ENCODE data around the gene TRRAP. TPM values are rescaled to one million over a fixed set of nuclear protein-coding genes. Genes with fewer than 3 reads are reported as not detected.
"Not testable (repeated sequence)": the region's sequence is repeated elsewhere in the genome, so short reads cannot be mapped to it uniquely, and the experiment has no call there.

Gene TRRAP
- total and polyA plus RNA-seq, 5 donors: 11.3 to 26.1 (median 19.7) TPM

GRCh38 chr7:99040104-99040958 is 162.0 kb downstream of the TRRAP start:
- WGBS: 68% methylated on average over 31 of the region's 31 CpGs
- Histone ChIP-seq H3K27ac (ENCODE audit: low read length) (peak overlapping the region; percentile 54), H3K4me3 (ENCODE audit: low read length) (no peak overlapping the region), H3K4me1 (ENCODE audit: control insufficient read depth, insufficient read depth, low read length) (no peaks in the 10 kb centered on the region), H3K27me3 (ENCODE audit: control insufficient read depth, insufficient read depth) (no peaks in the 10 kb centered on the region), H3K9me3 (ENCODE audit: control insufficient read depth, low read length) (no peaks in the 10 kb centered on the region)
- peak; percentile 74 to 76 for ATAC-seq
- intact Hi-C loops (cut with DNase I): loop anchor here (2.0 to 10.0 kb wide), 3 partner anchors 104 to 272 kb away; partner anchors contain the start of gene SMURF1 (in 2 of the 4)
- DNase-seq: peak; percentile 83 to 87 (median 85)

- 70% methylated on average over 11 of the region's 11 CpGs for WGBS
- H3K4me3 ChIP-seq (ENCODE audit: low read length): no peak overlapping the region
- intact Hi-C loops (cut with DNase I): loop anchor here (2.0 to 10.0 kb wide), 3 partner anchors 103 to 271 kb away; partner anchors contain the start of gene SMURF1 (in 2 of the 4)
- DNase-seq (peak in 1 of 3 donors; percentile 72), ATAC-seq (no peak)
- H3K4me1 ChIP-seq (ENCODE audit: control insufficient read depth, insufficient read depth, low read length): no peaks in the 10 kb centered on the region
- no peaks in the 10 kb centered on the region for H3K9me3 ChIP-seq (ENCODE audit: control insufficient read depth, low read length)
- H3K27ac ChIP-seq (ENCODE audit: low read length): no peak overlapping the region
- no peaks in the 10 kb centered on the region for H3K27me3 ChIP-seq (ENCODE audit: control insufficient read depth, insufficient read depth)
These were observed 163.2 kb downstream of the TRRAP start for GRCh38 chr7:99041526-99041925.

- Histone ChIP-seq H3K27ac (ENCODE audit: low read length) (no peak overlapping the region), H3K4me3 (ENCODE audit: low read length) (no peak overlapping the region), H3K9me3 (ENCODE audit: control insufficient read depth, low read length) (no peaks in the 10 kb centered on the region), H3K4me1 (ENCODE audit: control insufficient read depth, insufficient read depth, low read length) (no peaks in the 10 kb centered on the region), H3K27me3 (ENCODE audit: control insufficient read depth, insufficient read depth) (no peaks in the 10 kb centered on the region)
- DNase-seq (no peak), ATAC-seq (no peak)
- 54% methylated on average over 5 of the region's 5 CpGs for WGBS
- intact Hi-C loops (cut with DNase I): loop anchor here in 3 of 4 donors (5.0 to 10.0 kb wide), 2 partner anchors 102 to 269 kb away; partner anchors contain the start of gene SMURF1 (in 2 of the 3)
These were observed 164.6 kb downstream of the TRRAP start for GRCh38 chr7:99042957-99043356.

- H3K27ac ChIP-seq (ENCODE audit: low read length); H3K4me1 ChIP-seq (ENCODE audit: control insufficient read depth, insufficient read depth, low read length); H3K9me3 ChIP-seq (ENCODE audit: control insufficient read depth, low read length); ATAC-seq; H3K27me3 ChIP-seq (ENCODE audit: control insufficient read depth, insufficient read depth); DNase-seq; H3K4me3 ChIP-seq (ENCODE audit: low read length): not testable (repeated sequence)
- WGBS: 95% methylated on average over 3 of the region's 3 CpGs
- intact Hi-C loops (cut with DNase I): loop anchor here in 3 of 4 donors (5.0 to 10.0 kb wide), 2 partner anchors 100 to 267 kb away; partner anchors contain the start of gene SMURF1 (in 2 of the 3)
These were observed 166.5 kb downstream of the TRRAP start for GRCh38 chr7:99044858-99045257.

- not testable (repeated sequence) for DNase-seq; H3K27ac ChIP-seq (ENCODE audit: low read length); H3K27me3 ChIP-seq (ENCODE audit: control insufficient read depth, insufficient read depth); H3K4me3 ChIP-seq (ENCODE audit: low read length); H3K9me3 ChIP-seq (ENCODE audit: control insufficient read depth, low read length); ATAC-seq; H3K4me1 ChIP-seq (ENCODE audit: control insufficient read depth, insufficient read depth, low read length)
- WGBS: 87% methylated on average over 14 of the region's 14 CpGs
- intact Hi-C loops (cut with DNase I): loop anchor here in 2 of 4 donors (10.0 kb wide), 1 partner anchor 99 kb away; the partner anchor contains the start of gene SMURF1 (in 2 of the 2)
These were observed 167.9 kb downstream of the TRRAP start for GRCh38 chr7:99046262-99046661.

- intact Hi-C loops (cut with DNase I): loop anchor here in 2 of 4 donors (10.0 kb wide), 1 partner anchor 98 kb away; the partner anchor contains the start of gene SMURF1 (in 2 of the 2)
- 84% methylated on average over 8 of the region's 8 CpGs for WGBS
- Histone ChIP-seq H3K4me3 (ENCODE audit: low read length) (no peak overlapping the region), H3K9me3 (ENCODE audit: control insufficient read depth, low read length) (no peaks in the 10 kb centered on the region), H3K4me1 (ENCODE audit: control insufficient read depth, insufficient read depth, low read length) (no peaks in the 10 kb centered on the region), H3K27me3 (ENCODE audit: control insufficient read depth, insufficient read depth) (no peaks in the 10 kb centered on the region), H3K27ac (ENCODE audit: low read length) (no peak overlapping the region)
- no peak for DNase-seq
- ATAC-seq: no peak
These were observed 168.4 kb downstream of the TRRAP start for GRCh38 chr7:99046722-99047121.

- H3K27ac ChIP-seq (ENCODE audit: low read length): no peak overlapping the region
- ATAC-seq (no peak), DNase-seq (no peak)
- 91% methylated on average over 15 of the region's 15 CpGs for WGBS
- no peaks in the 10 kb centered on the region for H3K4me1 ChIP-seq (ENCODE audit: control insufficient read depth, insufficient read depth, low read length)
- no peaks in the 10 kb centered on the region for H3K27me3 ChIP-seq (ENCODE audit: control insufficient read depth, insufficient read depth)
- intact Hi-C loops (cut with DNase I): loop anchor here in 2 of 4 donors (10.0 kb wide), 1 partner anchor 97 kb away; the partner anchor contains the start of gene SMURF1 (in 2 of the 2)
- no peaks in the 10 kb centered on the region for H3K9me3 ChIP-seq (ENCODE audit: control insufficient read depth, low read length)
- H3K4me3 ChIP-seq (ENCODE audit: low read length): no peak overlapping the region
These were observed 169.3 kb downstream of the TRRAP start for GRCh38 chr7:99047526-99048077.

- intact Hi-C loops (cut with DNase I): no loop called here
- no peaks in the 10 kb centered on the region for H3K4me1 ChIP-seq (ENCODE audit: control insufficient read depth, insufficient read depth, low read length)
- H3K27ac ChIP-seq (ENCODE audit: low read length): no peak overlapping the region
- ATAC-seq: no peak
- 55% methylated on average over 2 of the region's 2 CpGs for WGBS
- H3K4me3 ChIP-seq (ENCODE audit: low read length): no peak overlapping the region
- no peak for DNase-seq
- no peaks in the 10 kb centered on the region for H3K27me3 ChIP-seq (ENCODE audit: control insufficient read depth, insufficient read depth)
- H3K9me3 ChIP-seq (ENCODE audit: control insufficient read depth, low read length): no peaks in the 10 kb centered on the region
These were observed 172.6 kb downstream of the TRRAP start for GRCh38 chr7:99050971-99051370.

- ATAC-seq (no peak), DNase-seq (no peak)
- H3K4me3 ChIP-seq (ENCODE audit: low read length): no peak overlapping the region
- no peak overlapping the region for H3K27ac ChIP-seq (ENCODE audit: low read length)
- intact Hi-C loops (cut with DNase I): no loop called here
- no peaks in the 10 kb centered on the region for H3K4me1 ChIP-seq (ENCODE audit: control insufficient read depth, insufficient read depth, low read length)
- H3K9me3 ChIP-seq (ENCODE audit: control insufficient read depth, low read length): no peaks in the 10 kb centered on the region
- no peaks in the 10 kb centered on the region for H3K27me3 ChIP-seq (ENCODE audit: control insufficient read depth, insufficient read depth)
- WGBS: 93% methylated on average over 9 of the region's 9 CpGs
These were observed 176.4 kb downstream of the TRRAP start for GRCh38 chr7:99054781-99055180.

- Histone ChIP-seq H3K27me3 (ENCODE audit: control insufficient read depth, insufficient read depth) (no peaks in the 10 kb centered on the region), H3K27ac (ENCODE audit: low read length) (no peak overlapping the region), H3K4me1 (ENCODE audit: control insufficient read depth, insufficient read depth, low read length) (no peaks in the 10 kb centered on the region), H3K9me3 (ENCODE audit: control insufficient read depth, low read length) (no peaks in the 10 kb centered on the region), H3K4me3 (ENCODE audit: low read length) (no peak overlapping the region)
- no peak for DNase-seq
- intact Hi-C loops (cut with DNase I): no loop called here
- ATAC-seq: no peak
- 76% methylated on average over 6 of the region's 6 CpGs for WGBS
These were observed 182.9 kb downstream of the TRRAP start for GRCh38 chr7:99061001-99061776.

Measured in right cardiac atrium (tissue), 5 donors.